ENCODE measurements around the gene PRPF6.

PRPF6 gene

GRCh38 chr20:63945921-63946920 lies 34.7 kb upstream of the PRPF6 start:
- no peak for DNase-seq

GRCh38 chr20:63946986-63947637 lies 33.8 kb upstream of the PRPF6 start:
- no peak for DNase-seq

GRCh38 chr20:63947638-63948456 lies 33.1 kb upstream of the PRPF6 start:
- no peak for DNase-seq

GRCh38 chr20:63950701-63951397 lies 30.1 kb upstream of the PRPF6 start:
- DNase-seq: no peak

- DNase-seq: no peak
Measured at GRCh38 chr20:63951398-63952209, 29.3 kb upstream of the PRPF6 start.

GRCh38 chr20:63952210-63952535 lies 28.8 kb upstream of the PRPF6 start:
- DNase-seq: no peak

- DNase-seq: no peak
Measured at GRCh38 chr20:63952769-63953168, 28.2 kb upstream of the PRPF6 start.

- no peak for DNase-seq
Measured at GRCh38 chr20:63953764-63954429, 27.0 kb upstream of the PRPF6 start.

GRCh38 chr20:63955281-63955826 lies 25.6 kb upstream of the PRPF6 start:
- no peak for DNase-seq

GRCh38 chr20:63955827-63956663 lies 24.9 kb upstream of the PRPF6 start, which contains the start of gene UCKL1:
Gene UCKL1 (minus strand): TSS chr20:63956416. CDS start chr20:63956372, 44 bp downstream.
- DNase-seq: peak; percentile 89

GRCh38 chr20:63956664-63957003 lies 24.3 kb upstream of the PRPF6 start:
- DNase-seq: no peak

- peak; percentile 58 for DNase-seq
Measured at GRCh38 chr20:63957004-63957689, 23.8 kb upstream of the PRPF6 start.

- DNase-seq: no peak
Measured at GRCh38 chr20:63957690-63958441, 23.1 kb upstream of the PRPF6 start.

- DNase-seq: no peak
Measured at GRCh38 chr20:63958471-63958870, 22.5 kb upstream of the PRPF6 start.

GRCh38 chr20:63958964-63959698 lies 21.8 kb upstream of the PRPF6 start:
- no peak for DNase-seq

GRCh38 chr20:63959699-63960075 lies 21.2 kb upstream of the PRPF6 start:
- DNase-seq: no peak
